Loucy (cell line): ENCODE measurements around the gene CENPO.

Source experiments
- CTCF ChIP-seq: fragments of 200-600 bp; sonication (generic); conservative IDR thresholded peaks from 2 replicates; pipeline ENCODE4 v1.5.1; 2014; ENCODE audit warnings: mild to moderate bottlenecking, antibody characterized with exemption, low read length
- EZH2phosphoT487 ChIP-seq: fragments of 200-600 bp; IDR thresholded peaks from 2 replicates; pipeline ENCODE4 v1.6.1; 2018; ENCODE audit warnings: antibody characterized with exemption, mild to moderate bottlenecking, moderate library complexity, borderline replicate concordance

GRCh38 chr2:24771061-24771460 is 22.2 kb upstream of the CENPO start:
- TF ChIP-seq CTCF (no peak), EZH2phosphoT487 (no peak)
